ENCODE data around the gene HRCT1.

DNA sequence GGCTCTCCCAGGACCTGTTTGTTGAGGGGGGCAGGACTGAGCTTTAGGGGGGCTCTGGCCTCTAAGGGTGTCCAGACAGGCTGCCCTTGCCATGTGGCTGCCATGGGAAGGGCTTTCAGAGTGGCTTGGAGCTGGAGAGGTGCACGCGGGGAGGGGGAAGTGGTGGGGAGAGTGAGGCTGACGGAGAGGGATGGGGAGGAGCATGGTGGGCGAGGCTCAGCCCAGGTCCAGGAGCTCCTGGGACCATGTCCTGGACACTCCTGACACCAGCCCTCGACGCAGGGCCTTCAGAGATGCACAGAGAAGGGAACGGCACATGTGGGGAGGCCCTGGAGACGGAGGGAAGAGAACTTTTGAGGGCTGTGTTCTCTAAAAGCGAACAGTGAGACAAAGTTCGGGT, 5.7 kb downstream of the HRCT1 start:
- TF ChIP-seq CTCF (IDR thresholded peaks at IDR 0.05 in 8 of 11, conservative IDR thresholded peaks at IDR 0.05 in 3 of 11) = no peak
- TF ChIP-seq POLR2A (IDR thresholded peaks at IDR 0.05) = no peak
- TF ChIP-seq POLR2AphosphoS5 (IDR thresholded peaks at IDR 0.05) = no peak

Measured in spleen (tissue), 7 donors.